Stimulated activated CD8-positive, alpha-beta memory T cell treated with anti-CD3 and anti-CD28 coated beads, Interleukin-7, amount 100 ng/mL, for 48 hours (primary cell): Measurements from ENCODE around the gene TUBB4A.

Experiments
- DNase-seq, 2 donors: peaks; one replicate each; pipeline ENCODE4 v3.0.0-alpha.2; 2020; ENCODE audit warnings: low read depth in 1 of 2; ENCODE audit errors: extremely low read depth in 1 of 2

The TUBB4A gene

GRCh38 chr19:6448045-6448444 is 54.1 kb downstream of the TUBB4A start:
- no peak for DNase-seq

GRCh38 chr19:6446452-6446851 is 55.7 kb downstream of the TUBB4A start:
- no peak for DNase-seq
